ENCODE data around the gene TMEM63A.

- TF ChIP-seq, protein P1, sequence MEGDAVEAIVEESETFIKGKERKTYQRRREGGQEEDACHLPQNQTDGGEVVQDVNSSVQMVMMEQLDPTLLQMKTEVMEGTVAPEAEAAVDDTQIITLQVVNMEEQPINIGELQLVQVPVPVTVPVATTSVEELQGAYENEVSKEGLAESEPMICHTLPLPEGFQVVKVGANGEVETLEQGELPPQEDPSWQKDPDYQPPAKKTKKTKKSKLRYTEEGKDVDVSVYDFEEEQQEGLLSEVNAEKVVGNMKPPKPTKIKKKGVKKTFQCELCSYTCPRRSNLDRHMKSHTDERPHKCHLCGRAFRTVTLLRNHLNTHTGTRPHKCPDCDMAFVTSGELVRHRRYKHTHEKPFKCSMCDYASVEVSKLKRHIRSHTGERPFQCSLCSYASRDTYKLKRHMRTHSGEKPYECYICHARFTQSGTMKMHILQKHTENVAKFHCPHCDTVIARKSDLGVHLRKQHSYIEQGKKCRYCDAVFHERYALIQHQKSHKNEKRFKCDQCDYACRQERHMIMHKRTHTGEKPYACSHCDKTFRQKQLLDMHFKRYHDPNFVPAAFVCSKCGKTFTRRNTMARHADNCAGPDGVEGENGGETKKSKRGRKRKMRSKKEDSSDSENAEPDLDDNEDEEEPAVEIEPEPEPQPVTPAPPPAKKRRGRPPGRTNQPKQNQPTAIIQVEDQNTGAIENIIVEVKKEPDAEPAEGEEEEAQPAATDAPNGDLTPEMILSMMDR (IDR thresholded peaks at IDR 0.05): no peak
- peak; percentile 54 to 81 (median 67) for TF ChIP-seq POLR2AphosphoS5 (IDR thresholded peaks at IDR 0.05)
- TF ChIP-seq POLR2A (IDR thresholded peaks at IDR 0.05): peak; percentile 77
- TF ChIP-seq EP300 (IDR thresholded peaks at IDR 0.05; ENCODE audit: low read depth): no peak
These were observed 2.5 kb downstream of the TMEM63A start for GRCh38 chr1:225879521-225880221.

All from transverse colon (tissue), 4 donors.